Vagina (tissue), 2 donors: ENCODE data around the gene TPT1. TPM values are rescaled to one million over a fixed set of nuclear protein-coding genes. Genes with fewer than 3 reads are reported as not detected.

Experiments
- DNase-seq, 2 donors: peaks; one replicate each; pipeline ENCODE4 v3.0.0-alpha.2; 2017; ENCODE audit errors: extremely low spot score in 2 of 2
- H3K27ac ChIP-seq: fragments of 200-600 bp; sonication (generic); one replicate; pipeline ENCODE4 v1.5.1; 2019
- H3K27me3 ChIP-seq: fragments of 200-600 bp; sonication (generic); one replicate; pipeline ENCODE4 v1.5.1; 2019
- H3K36me3 ChIP-seq, 2 donors: fragments of 200-600 bp; sonication (generic); one replicate each; pipeline ENCODE4 v1.5.1; 2017 to 2019
- H3K4me1 ChIP-seq: fragments of 200-600 bp; sonication (generic); one replicate; pipeline ENCODE4 v1.5.1; 2019
- H3K4me3 ChIP-seq, 2 donors: fragments of 200-600 bp; sonication (generic); 1 replicate in 1 of 2; 2 replicates in 1 of 2; pipeline ENCODE4 v1.5.1; 2016 to 2019
- H3K9me3 ChIP-seq: fragments of 200-600 bp; sonication (generic); one replicate; pipeline ENCODE4 v1.5.1; 2019
- POLR2A ChIP-seq, 2 donors: fragments of 450-650 bp; IDR thresholded peaks; one replicate each; pipeline ENCODE4 v1.6.1; 2017; ENCODE audit warnings: antibody characterized with exemption in 2 of 2, mild to moderate bottlenecking in 2 of 2, moderate library complexity in 2 of 2
- POLR2AphosphoS5 ChIP-seq, 2 donors: sonication (generic); formaldehyde crosslinking; IDR thresholded peaks; one replicate each; pipeline ENCODE4 v1.9.0; 2017; ENCODE audit warnings: antibody characterized with exemption in 2 of 2, mild to moderate bottlenecking in 2 of 2, low read depth in 1 of 2; ENCODE audit not compliant: insufficient read depth in 1 of 2
- intact Hi-C: fragments of 100-400 bp; cut with DNase I; formaldehyde crosslinking; loops from one replicate; pipeline ENCODE4 v1.15.1; 2023
- total RNA-seq: library from RNA; depleted of rRNA; stranded (reverse); fragments of >200 nt; gene quantifications from one replicate; pipeline ENCODE4 v1.2.3, GENCODE V29; 2016
- TF ChIP-seq, protein P1 (sequence below), 3 experiments: fragments of 450-650 bp in 2 of 3; fragments of 200-600 bp in 1 of 3; sonication (generic) in 1 of 3; IDR thresholded peaks; one replicate each; pipeline ENCODE4 v1.5.1; 2017 to 2019; ENCODE audit warnings: antibody characterized with exemption in 3 of 3, mild to moderate bottlenecking in 2 of 3, moderate library complexity in 2 of 3

The TPT1 gene
- total RNA-seq, 1 donor from 2014 or later, result 3,952 TPM

DNA sequence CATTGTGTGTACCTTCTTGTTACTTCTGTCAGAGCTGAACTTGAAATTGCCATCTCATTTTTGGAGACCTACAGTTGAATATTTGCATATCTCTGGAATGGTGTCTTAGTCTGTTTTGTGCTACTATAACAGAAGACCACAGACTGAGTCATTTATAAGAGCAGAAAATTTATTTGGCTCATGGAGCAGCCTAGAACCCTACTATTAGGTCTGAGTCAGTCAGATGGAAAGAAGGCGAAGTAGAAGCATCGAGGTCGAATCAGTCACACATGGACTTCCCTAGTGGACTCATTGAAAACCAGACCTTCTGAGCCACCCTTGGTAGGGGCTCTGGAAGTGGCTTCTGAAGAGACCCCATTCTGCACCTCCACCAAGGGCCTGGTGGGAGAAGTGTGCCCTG, 33.9 kb upstream of the TPT1 start:
- no peak overlapping the region for H3K4me3 ChIP-seq
- H3K4me1 ChIP-seq, result peaks cover 9% of the 10 kb centered on the region
- H3K36me3 ChIP-seq, result no peaks in the 10 kb centered on the region
- no peaks in the 10 kb centered on the region for H3K9me3 ChIP-seq
- intact Hi-C loops, result no loop called here
- TF ChIP-seq, protein P1, sequence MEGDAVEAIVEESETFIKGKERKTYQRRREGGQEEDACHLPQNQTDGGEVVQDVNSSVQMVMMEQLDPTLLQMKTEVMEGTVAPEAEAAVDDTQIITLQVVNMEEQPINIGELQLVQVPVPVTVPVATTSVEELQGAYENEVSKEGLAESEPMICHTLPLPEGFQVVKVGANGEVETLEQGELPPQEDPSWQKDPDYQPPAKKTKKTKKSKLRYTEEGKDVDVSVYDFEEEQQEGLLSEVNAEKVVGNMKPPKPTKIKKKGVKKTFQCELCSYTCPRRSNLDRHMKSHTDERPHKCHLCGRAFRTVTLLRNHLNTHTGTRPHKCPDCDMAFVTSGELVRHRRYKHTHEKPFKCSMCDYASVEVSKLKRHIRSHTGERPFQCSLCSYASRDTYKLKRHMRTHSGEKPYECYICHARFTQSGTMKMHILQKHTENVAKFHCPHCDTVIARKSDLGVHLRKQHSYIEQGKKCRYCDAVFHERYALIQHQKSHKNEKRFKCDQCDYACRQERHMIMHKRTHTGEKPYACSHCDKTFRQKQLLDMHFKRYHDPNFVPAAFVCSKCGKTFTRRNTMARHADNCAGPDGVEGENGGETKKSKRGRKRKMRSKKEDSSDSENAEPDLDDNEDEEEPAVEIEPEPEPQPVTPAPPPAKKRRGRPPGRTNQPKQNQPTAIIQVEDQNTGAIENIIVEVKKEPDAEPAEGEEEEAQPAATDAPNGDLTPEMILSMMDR (IDR thresholded peaks at IDR 0.05), result no peak
- no peaks in the 10 kb centered on the region for H3K27me3 ChIP-seq
- DNase-seq, result no peak
- no peak overlapping the region for H3K27ac ChIP-seq

GRCh38 chr13:45373162-45373547, 32.2 kb upstream of the TPT1 start:
- Histone ChIP-seq H3K4me1 (peaks cover 9% of the 10 kb centered on the region), H3K27ac (no peak overlapping the region), H3K4me3 (no peak overlapping the region), H3K27me3 (no peaks in the 10 kb centered on the region), H3K36me3 (no peaks in the 10 kb centered on the region), H3K9me3 (no peaks in the 10 kb centered on the region)
- intact Hi-C loops, result no loop called here
- no peak for DNase-seq
- no peak for TF ChIP-seq POLR2A (IDR thresholded peaks at IDR 0.05)
- no peak for TF ChIP-seq POLR2AphosphoS5 (IDR thresholded peaks at IDR 0.05; ENCODE audit: insufficient read depth in 1 of 2, low read depth in 1 of 2)

GRCh38 chr13:45372189-45373161, 31.5 kb upstream of the TPT1 start:
- no peak overlapping the region for H3K27ac ChIP-seq
- intact Hi-C loops, result no loop called here
- no peak overlapping the region for H3K4me3 ChIP-seq
- H3K27me3 ChIP-seq, result no peaks in the 10 kb centered on the region
- DNase-seq, result no peak
- no peaks in the 10 kb centered on the region for H3K36me3 ChIP-seq
- H3K4me1 ChIP-seq, result peaks cover 12% of the 10 kb centered on the region
- TF ChIP-seq, protein P1 (IDR thresholded peaks at IDR 0.05), result no peak
- TF ChIP-seq POLR2A (IDR thresholded peaks at IDR 0.05) (no peak), POLR2AphosphoS5 (IDR thresholded peaks at IDR 0.05; ENCODE audit: insufficient read depth in 1 of 2, low read depth in 1 of 2) (no peak)
- no peaks in the 10 kb centered on the region for H3K9me3 ChIP-seq

DNA sequence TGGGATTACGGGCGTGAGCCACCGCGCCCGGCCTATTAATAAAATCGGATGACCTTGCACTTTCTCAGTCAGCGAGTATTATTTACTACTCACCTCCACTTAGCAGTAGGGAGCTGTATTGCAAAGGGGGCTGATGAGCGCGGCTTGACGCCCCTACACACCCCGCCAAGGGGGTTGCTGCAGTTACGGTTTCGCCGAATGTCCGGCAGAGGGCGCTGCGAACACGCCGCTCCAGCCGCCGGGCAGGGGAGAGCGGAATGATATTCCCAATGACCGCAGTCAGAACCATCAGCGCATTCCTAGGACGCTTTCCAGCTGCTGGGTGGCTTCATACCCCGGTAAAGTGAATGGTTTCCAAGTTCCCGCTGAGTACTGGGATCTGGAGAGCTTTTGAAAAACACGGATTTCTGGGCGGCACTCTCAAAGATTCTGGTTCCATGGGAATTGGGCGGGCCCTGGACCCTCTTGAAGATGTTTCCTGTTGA, 30.0 kb upstream of the TPT1 start:
- Histone ChIP-seq H3K9me3 (no peaks in the 10 kb centered on the region), H3K27ac (no peak overlapping the region), H3K4me3 (peak overlapping the region in 1 of 2 donors; percentile 27), H3K27me3 (no peaks in the 10 kb centered on the region), H3K36me3 (no peaks in the 10 kb centered on the region), H3K4me1 (peaks cover 18% of the 10 kb centered on the region)
- DNase-seq, result no peak
- intact Hi-C loops, result no loop called here
- TF ChIP-seq, protein P1 (IDR thresholded peaks at IDR 0.05), result peak; percentile 68 to 84 (median 82)
- TF ChIP-seq POLR2AphosphoS5 (IDR thresholded peaks at IDR 0.05; ENCODE audit: insufficient read depth in 1 of 2, low read depth in 1 of 2) (peak in 1 of 2 donors; percentile 38), POLR2A (IDR thresholded peaks at IDR 0.05) (no peak)

- H3K36me3 ChIP-seq, result no peaks in the 10 kb centered on the region
- no peak overlapping the region for H3K4me3 ChIP-seq
- no peak for TF ChIP-seq POLR2AphosphoS5 (IDR thresholded peaks at IDR 0.05; ENCODE audit: insufficient read depth in 1 of 2, low read depth in 1 of 2)
- TF ChIP-seq POLR2A (IDR thresholded peaks at IDR 0.05), result no peak
- TF ChIP-seq, protein P1 (IDR thresholded peaks at IDR 0.05), result no peak
- no peaks in the 10 kb centered on the region for H3K27me3 ChIP-seq
- H3K4me1 ChIP-seq, result peaks cover 18% of the 10 kb centered on the region
- H3K9me3 ChIP-seq, result no peaks in the 10 kb centered on the region
- DNase-seq, result no peak
- no peak overlapping the region for H3K27ac ChIP-seq
- intact Hi-C loops, result no loop called here
Observed at GRCh38 chr13:45369116-45369515, 28.1 kb upstream of the TPT1 start.
